Measurements from ENCODE around the gene JAG2. TPM values are rescaled to one million over a fixed set of nuclear protein-coding genes. Genes with fewer than 3 reads are reported as not detected.

JAG2 gene
- total and polyA plus RNA-seq, 2 of the 4 experiments (the other 2 are of a cell fraction) = 0.18 to 0.58 TPM

GRCh38 chr14:105155071-105155651, 13.4 kb downstream of the JAG2 start:
- in situ Hi-C loops (cut with MboI; ENCODE audit: low sequenced_read_pairs) = no loop called here
- CTCF ChIA-PET = interaction anchor here (0.6 kb wide), 1 partner anchor 65 kb away, joined by 3 read pairs; no protein-coding TSS in a partner anchor

More at GRCh38 chr14:105155071-105155651, 13.4 kb downstream of the JAG2 start:
- Histone ChIP-seq H3K79me1 (ENCODE audit: low read depth in 1 of 2, low read length in 2 of 2) (no peaks in the 10 kb centered on the region), H3K9me3 (ENCODE audit: control insufficient read depth, insufficient read depth, low read length) (no peaks in the 10 kb centered on the region), H2AFZ (replicated peaks; ENCODE audit: low read length, poor library complexity) (no peak overlapping the region), H3K18ac (ENCODE audit: low read depth, low read length) (no peak overlapping the region), H3K56ac (ENCODE audit: extremely low read depth, insufficient read depth, low read length) (no peak overlapping the region), H2AK5ac (ENCODE audit: low read depth, low read length) (no peak overlapping the region), H4K91ac (ENCODE audit: insufficient read depth, low read depth, low read length) (no peak overlapping the region), H3K27ac (ENCODE audit: insufficient read depth, low read length) (no peak overlapping the region), H3K23ac (ENCODE audit: low read depth, low read length) (no peak overlapping the region), H4K20me1 (ENCODE audit: insufficient read depth, low read length) (no peaks in the 10 kb centered on the region), H2BK120ac (ENCODE audit: low read depth, low read length) (no peak overlapping the region), H4K8ac (ENCODE audit: low read depth in 2 of 2, low read length in 2 of 2) (no peak overlapping the region), H4K5ac (ENCODE audit: low read depth, low read length) (no peak overlapping the region), H3K4me3 (ENCODE audit: insufficient read depth, low read depth, low read length) (no peak overlapping the region), H3K36me3 (ENCODE audit: control insufficient read depth, insufficient read depth, low read length) (no peaks in the 10 kb centered on the region), H2BK5ac (ENCODE audit: low read depth, low read length, poor library complexity, severe bottlenecking) (no peak overlapping the region), H3K9ac (ENCODE audit: low read depth, low read length) (no peak overlapping the region), H3K4me2 (ENCODE audit: low read depth, low read length) (no peak overlapping the region), H3K4me1 (ENCODE audit: control insufficient read depth, insufficient read depth, low read length) (no peaks in the 10 kb centered on the region), H2BK20ac (ENCODE audit: low read depth, low read length) (no peak overlapping the region), H3K9me1 (ENCODE audit: insufficient read depth, low read length) (no peaks in the 10 kb centered on the region), H3K14ac (replicated peaks; ENCODE audit: low read depth, low read length) (no peak overlapping the region), H3K27me3 (ENCODE audit: control insufficient read depth, insufficient read depth, low read length) (peaks cover 8% of the 10 kb centered on the region; the same call in 1 of the 2 replicates), H3K4ac (ENCODE audit: low read depth, low read length) (no peak overlapping the region), H2AK9ac (replicated peaks; ENCODE audit: low read depth, low read length, poor library complexity) (no peak overlapping the region), H2BK15ac (ENCODE audit: low read depth, low read length) (no peak overlapping the region)
- WGBS, 2 experiments (ENCODE audit: extremely low coverage in 2 of 2, insufficient read length in 1 of 2) = 80% methylated on average over 2 of the region's 24 CpGs; no CpG with 5 or more reads in 1 of the 2 experiments
- dilution Hi-C loops (cut with HindIII; ENCODE audit: low sequenced_read_pairs, unreplicated experiment) (no loop called here), intact Hi-C loops (cut with micrococcal nuclease) (no loop called here)
- ATAC-seq (ENCODE audit: low read depth) = no peak
- POLR2A ChIA-PET (ENCODE audit: unreplicated experiment) = no interaction called here
- BruUV-seq (replicated peaks) = no TSS peak
- TF ChIP-seq MAFK (IDR thresholded peaks at IDR 0.05; ENCODE audit: low read depth, low read length) (no peak), BHLHE40 (IDR thresholded peaks at IDR 0.05; ENCODE audit: low read depth, low read length) (no peak), FOS (IDR thresholded peaks at IDR 0.05; ENCODE audit: low read depth, low read length) (no peak), SMC3 (IDR thresholded peaks at IDR 0.05; ENCODE audit: low read depth, low read length) (no peak), ELK1 (IDR thresholded peaks at IDR 0.05; ENCODE audit: borderline replicate concordance, low read depth, low read length) (no peak), RCOR1 (IDR thresholded peaks at IDR 0.05; ENCODE audit: insufficient replicate concordance, low read length) (no peak), CHD1 (IDR thresholded peaks at IDR 0.05; ENCODE audit: low read depth, low read length) (no peak), CEBPB (IDR thresholded peaks at IDR 0.05; ENCODE audit: low read depth, low read length) (no peak), CTCF (conservative IDR thresholded peaks at IDR 0.05; ENCODE audit: low read depth, low read length) (no peak), POLR2A (IDR thresholded peaks at IDR 0.05; ENCODE audit: low read depth, low read length) (no peak), MAZ (IDR thresholded peaks at IDR 0.05; ENCODE audit: borderline replicate concordance, low read depth, low read length) (no peak), RFX5 (IDR thresholded peaks at IDR 0.05; ENCODE audit: low read depth, low read length) (no peak), NFE2L2 (IDR thresholded peaks at IDR 0.05; ENCODE audit: low read depth, low read length) (no peak), RAD21 (IDR thresholded peaks at IDR 0.05; ENCODE audit: low read length) (no peak), MXI1 (IDR thresholded peaks at IDR 0.05; ENCODE audit: borderline replicate concordance, low read depth, low read length) (no peak)
- TF ChIP-seq, protein P1, sequence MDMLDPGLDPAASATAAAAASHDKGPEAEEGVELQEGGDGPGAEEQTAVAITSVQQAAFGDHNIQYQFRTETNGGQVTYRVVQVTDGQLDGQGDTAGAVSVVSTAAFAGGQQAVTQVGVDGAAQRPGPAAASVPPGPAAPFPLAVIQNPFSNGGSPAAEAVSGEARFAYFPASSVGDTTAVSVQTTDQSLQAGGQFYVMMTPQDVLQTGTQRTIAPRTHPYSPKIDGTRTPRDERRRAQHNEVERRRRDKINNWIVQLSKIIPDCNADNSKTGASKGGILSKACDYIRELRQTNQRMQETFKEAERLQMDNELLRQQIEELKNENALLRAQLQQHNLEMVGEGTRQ (IDR thresholded peaks at IDR 0.05; ENCODE audit: low read depth, low read length) = no peak
- DNase-seq = no peak

Measured in IMR-90 (cell line).